ENCODE measurements around the gene B4GALT5.
"Not testable (repeated sequence)": the region's sequence is repeated elsewhere in the genome, so short reads cannot be mapped to it uniquely, and the experiment has no call there.

Gene B4GALT5

GRCh38 chr20:49712996-49713752 lies 504 bp downstream of the B4GALT5 start:
- ATAC-seq (peak; percentile 77), DNase-seq (no peak)
- no peaks in the 10 kb centered on the region for H3K9me3 Mint-ChIP-seq
- peak overlapping the region; percentile 95 for H3K27ac Mint-ChIP-seq
- H3K4me1 Mint-ChIP-seq, result peaks cover 46% of the 10 kb centered on the region
- no peaks in the 10 kb centered on the region for H3K27me3 Mint-ChIP-seq
- peak overlapping the region; percentile 83 to 96 for H3K4me3 Mint-ChIP-seq

- Mint-ChIP-seq H3K4me3 (peak overlapping the region; percentile 83 to 96), H3K9me3 (no peaks in the 10 kb centered on the region), H3K27ac (peak overlapping the region; percentile 95), H3K4me1 (peaks cover 41% of the 10 kb centered on the region), H3K27me3 (no peaks in the 10 kb centered on the region)
- ATAC-seq (no peak), DNase-seq (no peak)
Observed at GRCh38 chr20:49712646-49712995, 1.1 kb downstream of the B4GALT5 start.

- DNase-seq, result no peak
- ATAC-seq, result no peak
- Mint-ChIP-seq H3K4me3 (peak overlapping the region; percentile 83 to 96), H3K27ac (peak overlapping the region in 1 of 2 donors; percentile 49), H3K27me3 (no peaks in the 10 kb centered on the region), H3K4me1 (peaks cover 40% of the 10 kb centered on the region), H3K9me3 (no peaks in the 10 kb centered on the region)
Observed at GRCh38 chr20:49712118-49712517, 1.6 kb downstream of the B4GALT5 start.

GRCh38 chr20:49711667-49711987 lies 2.1 kb downstream of the B4GALT5 start:
- Mint-ChIP-seq H3K27ac (no peak overlapping the region), H3K4me1 (peaks cover 45% of the 10 kb centered on the region), H3K4me3 (peak overlapping the region; percentile 83 to 96), H3K9me3 (no peaks in the 10 kb centered on the region), H3K27me3 (no peaks in the 10 kb centered on the region)
- DNase-seq (no peak), ATAC-seq (no peak)

- peak overlapping the region; percentile 83 to 96 for H3K4me3 Mint-ChIP-seq
- no peaks in the 10 kb centered on the region for H3K27me3 Mint-ChIP-seq
- ATAC-seq, result no peak
- no peaks in the 10 kb centered on the region for H3K9me3 Mint-ChIP-seq
- H3K4me1 Mint-ChIP-seq, result peaks cover 49% of the 10 kb centered on the region
- no peak overlapping the region for H3K27ac Mint-ChIP-seq
- no peak for DNase-seq
Observed at GRCh38 chr20:49710971-49711666, 2.6 kb downstream of the B4GALT5 start.

- Mint-ChIP-seq H3K4me1 (peaks cover 49% of the 10 kb centered on the region), H3K9me3 (no peaks in the 10 kb centered on the region), H3K27me3 (no peaks in the 10 kb centered on the region), H3K27ac (no peak overlapping the region), H3K4me3 (no peak overlapping the region)
- DNase-seq, result no peak
- no peak for ATAC-seq
Observed at GRCh38 chr20:49707118-49707517, 6.6 kb downstream of the B4GALT5 start.

- Mint-ChIP-seq H3K9me3 (no peaks in the 10 kb centered on the region), H3K27ac (no peak overlapping the region), H3K27me3 (no peaks in the 10 kb centered on the region), H3K4me3 (no peak overlapping the region), H3K4me1 (peaks cover 49% of the 10 kb centered on the region)
- ATAC-seq (no peak), DNase-seq (no peak)
Observed at GRCh38 chr20:49706630-49707091, 7.0 kb downstream of the B4GALT5 start.

GRCh38 chr20:49705893-49706292 lies 7.8 kb downstream of the B4GALT5 start:
- not testable (repeated sequence) for H3K9me3 Mint-ChIP-seq, H3K4me3 Mint-ChIP-seq, ATAC-seq, H3K27me3 Mint-ChIP-seq, H3K27ac Mint-ChIP-seq, DNase-seq
- peaks cover 49% of the 10 kb centered on the region for H3K4me1 Mint-ChIP-seq

GRCh38 chr20:49705358-49705757 lies 8.3 kb downstream of the B4GALT5 start:
- Mint-ChIP-seq H3K4me3 (peak overlapping the region in 1 of 2 donors; percentile 46), H3K27me3 (no peaks in the 10 kb centered on the region), H3K4me1 (peaks cover 49% of the 10 kb centered on the region), H3K27ac (peak overlapping the region in 1 of 2 donors; percentile 73), H3K9me3 (no peaks in the 10 kb centered on the region)
- ATAC-seq, result peak; percentile 58
- no peak for DNase-seq

- no peak overlapping the region for H3K27ac Mint-ChIP-seq
- no peaks in the 10 kb centered on the region for H3K27me3 Mint-ChIP-seq
- no peak overlapping the region for H3K4me3 Mint-ChIP-seq
- DNase-seq, result no peak
- no peak for ATAC-seq
- H3K9me3 Mint-ChIP-seq, result no peaks in the 10 kb centered on the region
- peaks cover 49% of the 10 kb centered on the region for H3K4me1 Mint-ChIP-seq
Observed at GRCh38 chr20:49704932-49705336, 8.7 kb downstream of the B4GALT5 start.

GRCh38 chr20:49701916-49702315 lies 11.8 kb downstream of the B4GALT5 start:
- Mint-ChIP-seq H3K27me3 (no peaks in the 10 kb centered on the region), H3K27ac (peak overlapping the region; percentile 42 to 65), H3K9me3 (no peaks in the 10 kb centered on the region), H3K4me3 (peak overlapping the region in 1 of 2 donors; percentile 39), H3K4me1 (peaks cover 71% of the 10 kb centered on the region)
- no peak for DNase-seq
- ATAC-seq, result no peak

- H3K4me3 Mint-ChIP-seq, result no peak overlapping the region
- H3K4me1 Mint-ChIP-seq, result peaks cover 66% of the 10 kb centered on the region
- no peaks in the 10 kb centered on the region for H3K27me3 Mint-ChIP-seq
- peak overlapping the region in 1 of 2 donors; percentile 42 for H3K27ac Mint-ChIP-seq
- no peaks in the 10 kb centered on the region for H3K9me3 Mint-ChIP-seq
- DNase-seq (peak in 1 of 2 donors; percentile 49), ATAC-seq (peak; percentile 75)
Observed at GRCh38 chr20:49701241-49701790, 12.4 kb downstream of the B4GALT5 start.

GRCh38 chr20:49700411-49701185 lies 13.1 kb downstream of the B4GALT5 start:
- H3K4me1 Mint-ChIP-seq, result peaks cover 63% of the 10 kb centered on the region
- DNase-seq, result no peak
- no peaks in the 10 kb centered on the region for H3K9me3 Mint-ChIP-seq
- H3K27ac Mint-ChIP-seq, result peak overlapping the region in 1 of 2 donors; percentile 13
- H3K4me3 Mint-ChIP-seq, result peak overlapping the region in 1 of 2 donors; percentile 78
- H3K27me3 Mint-ChIP-seq, result no peaks in the 10 kb centered on the region
- ATAC-seq, result no peak

- ATAC-seq (peak; percentile 98), DNase-seq (peak; percentile 40 to 54)
- Mint-ChIP-seq H3K4me1 (peaks cover 62% of the 10 kb centered on the region), H3K27ac (peak overlapping the region; percentile 79 to 87), H3K27me3 (no peaks in the 10 kb centered on the region), H3K4me3 (peak overlapping the region; percentile 57 to 78), H3K9me3 (no peaks in the 10 kb centered on the region)
Observed at GRCh38 chr20:49699200-49699992, 14.3 kb downstream of the B4GALT5 start.

GRCh38 chr20:49698477-49698876 lies 15.2 kb downstream of the B4GALT5 start:
- H3K27ac Mint-ChIP-seq, result no peak overlapping the region

More at GRCh38 chr20:49698477-49698876, 15.2 kb downstream of the B4GALT5 start:
- Mint-ChIP-seq H3K4me3 (peak overlapping the region in 1 of 2 donors; percentile 78), H3K9me3 (no peaks in the 10 kb centered on the region), H3K4me1 (peaks cover 66% of the 10 kb centered on the region), H3K27me3 (no peaks in the 10 kb centered on the region)
- ATAC-seq, result no peak
- DNase-seq, result no peak

All from stimulated activated naive CD8-positive, alpha-beta T cell treated with anti-CD3 and anti-CD28 coated beads, Interleukin-15, amount 100 ng/mL, for 72 hours (primary cell).